Ascending aorta (tissue), 2 donors: ENCODE results near the gene SERPINB6. TPM values are rescaled to one million over a fixed set of nuclear protein-coding genes. Genes with fewer than 3 reads are reported as not detected.
A peak's percentile ranks its signal among the peaks of the same experiment; 100 is the strongest.

Source experiments
- DNase-seq, 2 donors: peaks; one replicate each; pipeline ENCODE4 v3.0.0-alpha.2; 2019; ENCODE audit warnings: low spot score in 2 of 2
- H3K27ac ChIP-seq, 2 donors: fragments of 200-600 bp; sonication (generic); one replicate each; pipeline ENCODE4 v1.5.1; 2016 to 2017; ENCODE audit warnings: mild to moderate bottlenecking in 1 of 2
- H3K27me3 ChIP-seq: fragments of 200-600 bp; sonication (generic); one replicate; pipeline ENCODE4 v1.5.1; 2017
- H3K36me3 ChIP-seq, 2 donors: fragments of 200-600 bp; sonication (generic); one replicate each; pipeline ENCODE4 v1.5.1; 2016
- H3K4me1 ChIP-seq, 2 donors: fragments of 200-600 bp; sonication (generic); one replicate each; pipeline ENCODE4 v1.5.1; 2016 to 2017; ENCODE audit warnings: mild to moderate bottlenecking in 1 of 2
- H3K4me3 ChIP-seq, 2 donors: fragments of 200-600 bp; sonication (generic); one replicate each; pipeline ENCODE4 v1.5.1; 2016 to 2017; ENCODE audit warnings: mild to moderate bottlenecking in 1 of 2
- H3K9me3 ChIP-seq, 2 donors: fragments of 200-600 bp; sonication (generic); one replicate each; pipeline ENCODE4 v1.5.1; 2016
- CTCF ChIP-seq, 3 experiments: fragments of 200-600 bp in 2 of 3; fragments of 450-650 bp in 1 of 3; sonication (generic) in 2 of 3; IDR thresholded peaks; one replicate each; pipeline ENCODE4 v1.5.1; 2016 to 2019; ENCODE audit warnings: antibody characterized with exemption in 3 of 3, mild to moderate bottlenecking in 1 of 3, moderate library complexity in 1 of 3
- intact Hi-C: fragments of 100-400 bp; cut with DNase I; formaldehyde crosslinking; loops from one replicate; pipeline ENCODE4 v1.15.1; 2023
- total RNA-seq: library from RNA; depleted of rRNA; stranded (reverse); fragments of >200 nt; gene quantifications from one replicate; pipeline ENCODE4 v1.1.0, GENCODE V29; 2016

Gene SERPINB6
- total RNA-seq, 1 donor from 2014 or later: 222 TPM

GRCh38 chr6:2990932-2991506, 19.7 kb upstream of the SERPINB6 start:
- no peaks in the 10 kb centered on the region for H3K9me3 ChIP-seq
- H3K4me1 ChIP-seq: peaks cover 6 to 8% of the 10 kb centered on the region in 2 donors
- no peaks in the 10 kb centered on the region for H3K36me3 ChIP-seq
- peak overlapping the region; percentile 78 to 86 for H3K4me3 ChIP-seq
- no peak for DNase-seq
- H3K27me3 ChIP-seq: no peaks in the 10 kb centered on the region
- intact Hi-C loops: loop anchor here (10.0 kb wide), 2 partner anchors 264 to 1144 kb away; partner anchors contain the start of genes ECI2 and PSMG4
- no peak for TF ChIP-seq CTCF (IDR thresholded peaks at IDR 0.05)
- H3K27ac ChIP-seq: peak overlapping the region; percentile 95 to 98

DNA sequence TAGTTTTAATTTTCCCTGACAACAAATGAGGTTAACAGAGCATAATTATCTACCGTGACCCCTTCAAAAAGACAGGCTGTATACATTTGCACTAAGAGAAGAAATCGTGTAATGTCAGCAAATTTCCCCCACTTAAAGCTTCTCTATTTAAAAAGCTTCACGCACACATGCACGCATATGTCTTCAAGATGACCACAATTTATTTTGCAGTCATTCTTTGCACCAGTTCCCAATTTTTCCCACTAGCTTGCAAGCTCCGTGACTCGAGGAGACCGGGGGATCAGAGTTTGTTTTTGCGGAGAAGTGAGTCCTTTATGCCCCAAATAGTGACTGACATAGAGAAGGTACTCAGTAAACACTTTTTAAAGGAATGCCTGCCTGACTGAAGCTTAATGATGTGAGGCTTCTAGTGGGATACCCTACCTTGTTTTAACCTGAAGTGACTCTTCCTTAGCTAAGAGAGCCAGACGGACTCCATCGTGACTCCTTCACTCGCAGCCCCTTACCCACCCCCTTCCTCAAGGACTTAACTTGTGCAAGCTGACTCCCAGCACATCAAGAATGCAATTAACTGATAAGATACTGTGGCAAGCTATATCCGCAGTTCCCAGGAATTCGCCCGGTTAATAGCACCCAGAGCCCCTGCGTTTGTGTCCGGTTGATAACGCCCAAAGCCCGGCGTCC, 19.0 kb upstream of the SERPINB6 start:
- intact Hi-C loops: loop anchor here (10.0 kb wide), 2 partner anchors 264 to 1144 kb away; partner anchors contain the start of genes ECI2 and PSMG4
- TF ChIP-seq CTCF (IDR thresholded peaks at IDR 0.05): no peak
- Histone ChIP-seq H3K4me3 (peak overlapping the region; percentile 78 to 86), H3K27me3 (no peaks in the 10 kb centered on the region), H3K4me1 (peaks cover 6 to 8% of the 10 kb centered on the region in 2 donors), H3K36me3 (no peaks in the 10 kb centered on the region), H3K9me3 (no peaks in the 10 kb centered on the region), H3K27ac (peak overlapping the region; percentile 95 to 98)
- no peak for DNase-seq

GRCh38 chr6:2989332-2990247, 18.2 kb upstream of the SERPINB6 start:
- Histone ChIP-seq H3K4me1 (peaks cover 6 to 8% of the 10 kb centered on the region in 2 donors), H3K27ac (peak overlapping the region; percentile 95 to 98), H3K36me3 (no peaks in the 10 kb centered on the region), H3K9me3 (no peaks in the 10 kb centered on the region), H3K27me3 (no peaks in the 10 kb centered on the region), H3K4me3 (peak overlapping the region; percentile 78 to 86)
- no peak for TF ChIP-seq CTCF (IDR thresholded peaks at IDR 0.05)
- intact Hi-C loops: loop anchor here (1.0 to 10.0 kb wide), 6 partner anchors 37 to 1145 kb away; partner anchors contain the start of genes ECI2, PSMG4 and WRNIP1
- peak; percentile 63 to 95 for DNase-seq

GRCh38 chr6:2988426-2989331, 17.3 kb upstream of the SERPINB6 start:
- intact Hi-C loops: loop anchor here (1.0 to 2.0 kb wide), 5 partner anchors 17 to 224 kb away; partner anchors contain the start of genes SERPINB6 and WRNIP1
- H3K36me3 ChIP-seq: no peaks in the 10 kb centered on the region
- TF ChIP-seq CTCF (IDR thresholded peaks at IDR 0.05): peak; percentile 87 to 98 (median 97)
- H3K4me1 ChIP-seq: peaks cover 6 to 8% of the 10 kb centered on the region in 2 donors
- H3K27me3 ChIP-seq: no peaks in the 10 kb centered on the region
- peak; percentile 84 to 97 for DNase-seq
- no peaks in the 10 kb centered on the region for H3K9me3 ChIP-seq
- H3K4me3 ChIP-seq: peak overlapping the region; percentile 78 to 86
- H3K27ac ChIP-seq: peak overlapping the region; percentile 95 to 98
